A549 treated with CORT108297 at 1 μM for 4 hours (cell line): Measurements from ENCODE around the gene HPN. TPM values are rescaled to one million over a fixed set of nuclear protein-coding genes. Genes with fewer than 3 reads are reported as not detected.

Experiments
- total RNA-seq: library from RNA; stranded (reverse); fragments of 200-300 nt; extraction: Qiagen RNA extraction; gene quantifications from 5 replicates; pipeline ENCODE4 v1.2.3, GENCODE V29; 2022

The HPN gene
- total RNA-seq = 0.05 to 0.09 TPM (median 0.07 TPM) in 5 replicates

DNA sequence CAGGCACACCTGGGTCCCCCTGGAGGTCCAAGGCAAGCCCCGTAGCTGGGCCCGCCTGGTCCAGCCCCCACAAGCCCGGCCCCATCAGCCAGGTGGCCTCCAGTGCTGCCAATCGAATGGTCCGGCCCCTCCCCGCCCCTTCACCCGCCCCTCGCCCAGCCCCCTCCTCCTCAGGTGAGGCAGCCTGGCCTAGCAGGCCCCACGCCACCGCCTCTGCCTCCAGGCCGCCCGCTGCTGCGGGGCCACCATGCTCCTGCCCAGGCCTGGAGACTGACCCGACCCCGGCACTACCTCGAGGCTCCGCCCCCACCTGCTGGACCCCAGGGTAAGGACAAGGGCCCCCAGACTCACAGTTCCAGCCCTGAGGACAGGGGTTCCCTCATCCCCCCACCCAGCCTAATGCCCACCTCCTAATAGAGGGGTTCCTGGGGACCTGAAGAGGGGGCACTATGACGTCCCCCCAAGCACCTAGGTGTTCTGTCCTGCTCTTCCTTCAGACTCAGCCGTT, at the start of gene HPN:
Gene HPN, plus strand, starts transcription at position 174 of the 508 bp plus-strand sequence. CDS start 786 bp downstream, outside the sequence.

DNA sequence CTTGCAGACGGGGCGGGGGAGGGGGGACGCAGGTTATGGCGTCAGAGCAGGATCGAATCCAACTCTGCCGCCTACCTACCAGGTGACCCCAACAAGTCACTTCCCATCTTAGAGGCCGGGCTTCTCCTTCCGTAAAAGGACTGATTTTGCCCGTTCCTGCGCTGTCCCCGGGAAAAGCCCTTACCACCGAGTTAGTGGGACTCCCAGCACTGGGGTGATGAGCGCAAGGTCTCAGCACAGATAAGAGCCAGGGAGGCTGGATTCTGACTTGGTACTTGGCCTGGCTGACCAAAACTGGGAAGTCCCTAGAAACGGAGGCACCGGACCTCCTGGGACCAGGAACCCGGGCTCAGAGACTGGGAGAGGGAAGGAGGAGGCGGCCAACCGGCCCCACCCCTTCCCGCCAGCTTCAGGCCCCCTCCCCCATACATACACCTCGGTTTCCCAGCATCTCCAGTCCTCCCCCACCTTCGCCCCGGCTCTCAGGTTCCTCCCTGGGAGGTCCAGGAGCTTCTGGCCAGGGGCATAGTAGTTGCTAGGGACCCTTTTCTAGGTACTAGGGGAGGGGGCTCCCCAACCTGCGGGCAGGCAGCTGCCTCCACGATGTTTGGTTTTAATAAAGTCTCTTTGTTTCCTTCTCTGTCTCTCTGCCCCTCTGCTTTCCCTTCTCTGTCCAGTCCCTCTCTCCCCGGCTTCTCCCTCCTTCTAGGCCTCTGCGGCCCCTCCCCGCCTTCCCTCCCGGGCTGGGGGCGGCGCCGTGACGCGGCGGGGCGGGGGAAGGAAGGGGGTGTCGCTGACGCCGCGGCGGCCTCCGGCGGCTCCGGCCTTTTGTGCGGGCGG, 41.8 kb upstream of the HPN start, which contains the start of gene GRAMD1A:
Gene GRAMD1A, plus strand, starts transcription at position 826 of the 840 bp plus-strand sequence. CDS start 156 bp downstream, outside the sequence.

DNA sequence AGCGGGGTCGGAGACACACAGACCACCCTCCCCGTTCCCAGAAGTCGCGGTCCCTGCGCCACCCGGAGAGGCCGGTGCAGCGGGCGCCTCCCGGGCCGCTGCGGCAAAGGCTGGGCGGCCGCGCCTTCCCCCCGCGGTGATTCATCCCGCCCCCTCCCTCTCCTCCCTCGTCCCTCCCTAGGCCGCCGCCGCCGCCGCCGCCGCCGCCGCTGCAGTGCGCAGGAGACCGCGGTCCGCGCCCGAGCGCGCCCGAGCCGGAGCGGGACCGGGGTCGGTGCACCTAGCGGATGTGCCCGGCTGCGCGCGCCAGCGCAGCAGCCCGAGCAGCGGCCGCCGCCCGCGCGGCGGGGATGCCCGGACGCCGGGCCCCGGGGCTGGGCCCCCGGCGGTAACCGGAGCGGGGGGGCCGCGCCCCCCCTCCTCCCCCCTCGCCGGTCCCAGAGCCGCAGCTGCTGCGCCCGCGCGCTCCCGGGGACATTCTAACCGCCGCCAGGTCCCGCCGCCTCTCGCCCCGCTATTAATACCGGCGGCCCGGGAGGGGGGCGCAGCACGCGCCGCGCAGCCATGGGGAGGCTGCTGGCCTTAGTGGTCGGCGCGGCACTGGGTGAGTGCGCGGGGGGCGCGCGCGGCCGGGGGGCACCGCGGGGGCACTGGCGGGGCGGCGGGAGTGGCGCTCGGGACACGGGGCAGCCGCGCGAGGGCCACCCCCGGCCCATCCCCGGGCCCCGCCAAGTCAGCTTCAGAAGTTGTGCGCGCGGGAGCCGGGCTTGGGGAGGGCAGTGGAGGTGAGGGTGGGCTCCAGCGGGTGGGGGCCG, 11.1 kb upstream of the HPN start, which contains the start of gene SCN1B:
Gene SCN1B, plus strand, starts transcription at position 214 of the 815 bp plus-strand sequence. Its CDS starts 351 bp downstream, at position 565.

DNA sequence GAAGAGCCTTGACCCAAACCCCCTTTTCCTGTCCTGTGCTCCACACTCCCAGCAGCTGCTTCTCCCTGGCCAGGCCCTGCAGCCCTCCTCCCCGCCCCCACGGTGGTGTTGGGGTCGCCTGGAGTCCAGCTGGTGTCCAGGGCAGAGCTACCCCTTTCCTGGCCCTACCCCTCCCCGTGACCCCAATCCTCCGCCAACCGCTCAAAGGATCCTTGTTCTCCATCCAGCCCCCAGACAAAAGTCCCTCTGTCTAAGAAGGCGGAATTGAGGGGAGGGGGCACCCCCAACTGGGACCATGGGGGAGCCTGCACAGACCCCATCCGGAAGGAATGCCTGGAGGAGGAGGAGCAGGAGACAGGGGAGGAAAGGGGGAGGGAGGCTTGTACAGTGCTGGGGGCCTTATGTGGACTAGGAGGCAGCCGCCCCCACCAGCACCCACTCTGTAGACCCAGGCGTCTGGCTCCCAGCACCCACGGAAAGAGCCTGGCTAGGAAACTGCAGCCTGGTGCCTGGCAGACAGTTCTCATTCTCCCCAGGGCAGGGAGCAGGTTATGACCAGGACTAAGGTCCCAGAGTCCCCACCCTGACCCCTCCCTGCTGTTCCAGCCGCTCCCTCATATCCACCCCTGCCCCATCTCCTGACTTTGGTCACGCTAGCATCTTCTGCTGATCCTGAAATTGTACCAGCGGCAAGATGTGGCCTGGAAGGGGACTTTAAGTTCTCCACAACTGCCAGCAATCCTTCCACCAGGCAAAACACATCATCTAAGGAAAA, 73.8 kb downstream of the HPN start, which contains the start of gene FXYD3:
Gene FXYD3, plus strand, starts transcription at position 647 of the 775 bp plus-strand sequence. CDS start 3,554 bp downstream, outside the sequence.

Other genes starting within 250 kb of the HPN start
- gene ZNF30, start 114.8 kb upstream of the HPN start, total RNA-seq = 4.7 to 6.2 TPM (median 5.1 TPM) in 5 replicates
- gene ZNF792, start 77.5 kb upstream of the HPN start, total RNA-seq = 1.6 to 2.2 TPM (median 1.9 TPM) in 5 replicates
- gene GRAMD1A, start 41.4 kb upstream of the HPN start, total RNA-seq = 113 to 159 TPM (median 150 TPM) in 5 replicates
- gene SCN1B, start 11.3 kb upstream of the HPN start, total RNA-seq = 13.1 to 20.9 TPM (median 19.9 TPM) in 5 replicates
- 0.10 to 0.24 TPM (median 0.12 TPM) in 4 of 5 replicates, not detected in the other for gene FXYD3, start 74.1 kb downstream of the HPN start, total RNA-seq
- 0.08 to 0.22 TPM (median 0.16 TPM) in 5 replicates for gene LGI4, start 93.3 kb downstream of the HPN start, total RNA-seq
- 0.08 to 0.45 TPM (median 0.30 TPM) in 5 replicates for gene FXYD1, start 97.1 kb downstream of the HPN start, total RNA-seq
- 0.12 to 0.42 TPM (median 0.23 TPM) in 4 of 5 replicates, not detected in the other for gene FXYD7, start 101.5 kb downstream of the HPN start, total RNA-seq
- gene FXYD5, start 113.0 kb downstream of the HPN start, total RNA-seq = 199 to 233 TPM (median 227 TPM) in 5 replicates
- not detected in 5 replicates for gene FAM187B, start 187.0 kb downstream of the HPN start, total RNA-seq
- gene LSR, start 207.3 kb downstream of the HPN start, total RNA-seq = 7.1 to 11.5 TPM (median 10.2 TPM) in 5 replicates
- 112 to 163 TPM (median 159 TPM) in 5 replicates for gene USF2, start 227.2 kb downstream of the HPN start, total RNA-seq
- gene HAMP, start 240.8 kb downstream of the HPN start, total RNA-seq = 0.24 TPM in 1 of 5 replicates, not detected in the others